Ramos (cell line): ENCODE measurements around the gene DDX49.
"Not testable (repeated sequence)": the region's sequence is repeated elsewhere in the genome, so short reads cannot be mapped to it uniquely, and the experiment has no call there.

ENCODE experiments used
- in situ Hi-C: fragments of 300-500 bp; cut with MboI; formaldehyde crosslinking; loops from one replicate; pipeline ENCODE4 v1.14.3; 2022; ENCODE audit warnings: low sequenced_read_pairs; ENCODE audit not compliant: unreplicated experiment

The DDX49 gene

DNA sequence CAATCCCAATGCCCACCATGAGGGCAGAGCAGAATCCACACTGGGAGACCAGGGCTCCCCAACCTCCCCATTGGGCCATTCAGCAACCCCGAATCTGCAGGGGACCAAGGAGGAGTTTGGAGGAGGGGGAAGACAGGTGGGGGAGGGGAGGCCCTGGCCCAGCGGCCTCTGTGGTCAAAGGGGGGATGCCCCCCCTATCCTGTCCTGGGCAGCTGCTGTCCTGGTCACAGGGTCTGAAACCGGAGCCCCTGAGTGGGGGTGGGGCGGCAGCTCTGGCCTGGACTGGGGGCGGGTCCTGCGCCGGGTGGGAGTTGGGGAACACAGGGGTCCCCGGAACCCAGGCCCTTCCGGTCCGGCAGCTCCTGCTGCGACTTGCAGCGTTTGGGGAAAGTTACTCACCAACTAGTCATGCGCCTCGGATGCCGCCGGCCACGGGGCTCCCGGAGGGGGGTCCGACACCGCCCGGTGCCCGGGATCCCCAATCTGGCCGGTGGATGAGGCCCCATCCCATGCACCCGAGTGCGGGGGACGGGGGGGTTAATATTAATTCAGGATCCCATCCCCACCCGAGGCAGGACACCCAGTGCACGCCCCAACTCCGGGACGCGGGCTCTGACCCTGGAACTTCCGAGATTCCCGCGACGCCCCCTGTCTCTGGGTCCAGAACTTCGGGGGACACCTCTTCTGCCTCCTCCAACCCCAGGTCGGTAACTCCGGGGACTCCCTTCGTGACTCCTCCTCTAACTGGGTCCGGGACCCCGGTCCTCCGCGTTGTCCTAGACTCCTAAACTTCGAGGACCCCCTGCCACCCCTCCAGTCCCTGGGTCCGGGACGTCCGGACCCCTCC, 20.6 kb downstream of the DDX49 start:
- in situ Hi-C loops, result no loop called here

DNA sequence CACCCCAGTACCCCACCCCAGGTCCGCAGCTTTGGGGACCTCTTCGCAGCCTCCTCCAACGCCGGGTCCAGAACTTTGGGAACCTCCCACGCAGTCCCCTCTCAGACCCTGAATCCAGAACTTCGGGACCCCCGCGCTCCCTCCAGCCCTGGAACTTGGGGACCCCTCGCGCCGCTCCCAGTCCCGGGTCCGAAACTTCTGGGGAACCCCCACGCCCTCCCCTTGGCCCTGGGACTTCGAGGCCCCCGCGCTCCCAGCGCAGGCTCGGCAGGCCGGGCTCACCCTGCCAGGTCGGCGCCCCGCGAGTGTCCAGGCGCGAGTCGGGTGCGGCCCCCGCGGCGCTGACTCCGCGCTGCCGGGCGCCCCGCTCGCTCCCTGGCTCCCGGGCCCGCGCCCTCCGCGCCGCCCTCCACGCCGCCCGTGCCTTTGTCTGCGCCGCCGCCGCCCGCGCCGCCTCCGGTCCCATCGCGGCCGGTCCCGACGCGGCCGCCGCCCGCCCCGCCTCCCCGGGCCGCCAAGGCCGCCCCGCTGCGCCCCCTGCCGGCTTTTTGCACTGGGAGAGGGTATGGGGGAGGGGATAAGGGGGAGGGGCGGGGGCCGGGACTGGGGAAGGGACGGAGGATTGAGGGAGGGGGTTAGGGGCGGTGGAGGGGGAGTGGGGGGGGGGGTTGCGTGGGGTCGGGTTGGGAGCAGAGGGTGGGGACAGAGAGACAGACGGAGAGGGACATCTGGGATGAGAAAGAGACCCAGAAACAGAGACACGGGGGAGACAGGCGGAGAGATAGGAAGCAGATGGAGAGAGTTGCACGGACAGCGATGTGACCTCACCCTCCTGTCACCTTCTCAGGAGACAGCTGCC, 21.5 kb downstream of the DDX49 start, which contains the start of gene HOMER3:
Gene HOMER3 (minus strand): TSS at position 449 of the 859 bp plus-strand sequence. CDS start 2,235 bp downstream, outside the sequence.
- in situ Hi-C loops, result no loop called here

- in situ Hi-C loops, result no loop called here
These were observed 22.3 kb downstream of the DDX49 start for GRCh38 chr19:18941628-18942354.

- in situ Hi-C loops, result no loop called here
These were observed 23.2 kb downstream of the DDX49 start for GRCh38 chr19:18942692-18943091.

DNA sequence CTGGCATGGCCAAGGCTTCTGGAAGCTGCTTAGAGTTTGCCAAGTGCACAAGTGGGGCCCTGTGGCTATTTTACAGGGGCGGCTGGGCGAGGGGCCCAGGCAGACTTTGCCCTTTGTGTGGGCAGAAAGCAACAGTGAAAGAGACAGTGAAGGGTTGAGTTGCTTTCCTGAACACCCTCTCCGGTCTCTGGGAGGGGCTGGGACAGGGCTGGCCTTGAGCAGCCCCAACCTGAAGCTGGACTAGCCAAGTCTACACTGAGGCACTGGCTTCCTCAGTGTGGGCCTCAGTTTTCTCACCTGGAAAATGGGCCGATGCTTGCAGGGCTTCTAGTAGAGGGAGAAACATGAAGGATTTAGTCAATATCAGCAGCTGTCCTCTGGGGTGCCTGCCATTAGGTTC, 23.9 kb downstream of the DDX49 start:
- in situ Hi-C loops, result no loop called here

DNA sequence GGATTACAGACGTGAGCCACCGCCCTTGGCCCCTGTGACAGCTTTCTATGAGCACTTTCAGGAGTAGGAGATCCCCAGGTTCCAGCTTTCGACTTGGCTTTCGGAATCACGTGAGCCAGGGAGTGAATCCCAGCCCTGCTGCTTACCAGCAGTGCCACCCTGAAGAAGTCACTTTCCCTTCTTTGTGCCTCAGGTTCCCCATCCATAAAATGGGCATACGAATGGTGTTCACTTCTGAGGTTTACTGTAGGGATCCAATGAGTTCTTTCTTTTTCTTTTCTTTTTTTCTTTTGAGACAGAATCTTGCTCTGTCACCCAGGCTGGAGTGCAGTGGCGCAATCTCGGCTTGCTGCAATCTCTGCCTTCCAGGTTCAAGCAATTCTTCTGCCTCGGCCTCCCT, 25.8 kb downstream of the DDX49 start:
- in situ Hi-C loops, result no loop called here

GRCh38 chr19:18946335-18946734, 26.8 kb downstream of the DDX49 start:
- in situ Hi-C loops, result no loop called here

- in situ Hi-C loops, result no loop called here
These were observed 27.4 kb downstream of the DDX49 start for GRCh38 chr19:18946918-18947317.

DNA sequence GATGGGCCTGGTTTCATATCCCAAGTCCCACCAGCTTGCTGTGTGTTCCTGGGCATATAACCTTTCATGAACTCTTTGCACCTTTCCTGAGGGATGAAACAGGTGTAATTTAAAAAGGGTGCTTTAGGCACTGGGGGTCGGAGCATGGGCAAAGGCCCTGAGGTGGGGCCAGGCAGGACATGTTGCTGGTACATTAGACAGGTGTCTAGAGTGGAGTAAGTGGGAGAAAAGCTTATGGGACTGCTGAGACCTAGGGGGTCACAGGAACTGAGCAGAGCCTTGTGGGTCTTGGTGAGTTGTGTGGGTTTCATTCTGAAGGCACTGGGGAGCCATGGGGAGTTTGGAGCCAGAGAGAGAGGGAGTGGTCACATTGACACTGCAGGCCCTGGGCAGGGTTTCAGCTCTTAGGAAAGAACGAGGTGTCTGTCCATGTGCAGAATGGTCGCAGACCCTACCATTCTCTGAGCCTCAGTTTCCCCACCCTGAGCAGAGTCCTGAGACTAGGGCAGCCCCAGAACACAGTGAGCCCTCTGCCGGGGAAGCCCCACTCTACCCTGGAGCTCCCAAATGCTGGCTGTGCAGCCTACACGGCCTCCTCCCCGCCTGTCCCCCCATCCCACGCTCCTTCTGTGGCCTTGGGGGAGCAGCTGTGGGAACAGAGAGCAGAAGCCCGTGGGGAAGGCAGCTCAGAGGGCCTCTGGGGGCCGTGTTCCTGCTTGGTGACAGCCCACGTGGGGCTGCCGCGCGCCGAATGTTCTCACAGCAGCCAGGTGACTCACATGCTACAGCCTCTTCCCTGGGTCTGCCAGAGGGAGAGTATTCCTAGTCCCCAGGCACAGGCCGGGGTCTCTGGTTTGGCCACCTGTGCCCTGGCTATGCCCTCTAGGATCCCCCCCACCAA, 28.8 kb downstream of the DDX49 start:
- in situ Hi-C loops, result no loop called here

DNA sequence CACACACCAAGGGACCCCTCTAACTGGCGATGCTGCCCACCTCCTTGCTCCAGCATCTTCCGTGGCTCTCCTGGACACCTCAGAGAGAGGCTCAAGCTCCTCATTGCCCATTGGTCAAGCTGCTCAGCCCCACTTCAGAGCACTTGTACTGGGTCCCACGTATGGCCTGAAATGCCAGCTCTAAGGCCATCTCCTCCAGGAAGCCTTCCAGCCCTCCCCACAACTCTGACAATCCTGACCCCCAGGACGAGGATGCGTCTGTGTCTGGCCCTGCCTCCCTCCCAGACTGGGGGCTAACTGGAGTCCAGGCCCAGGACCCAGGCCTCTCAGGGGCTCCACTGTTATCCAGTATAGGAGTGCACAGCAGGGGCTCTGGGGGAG, 29.5 kb downstream of the DDX49 start:
- in situ Hi-C loops, result no loop called here

- in situ Hi-C loops, result no loop called here
These were observed 30.3 kb downstream of the DDX49 start for GRCh38 chr19:18949858-18950257.

DNA sequence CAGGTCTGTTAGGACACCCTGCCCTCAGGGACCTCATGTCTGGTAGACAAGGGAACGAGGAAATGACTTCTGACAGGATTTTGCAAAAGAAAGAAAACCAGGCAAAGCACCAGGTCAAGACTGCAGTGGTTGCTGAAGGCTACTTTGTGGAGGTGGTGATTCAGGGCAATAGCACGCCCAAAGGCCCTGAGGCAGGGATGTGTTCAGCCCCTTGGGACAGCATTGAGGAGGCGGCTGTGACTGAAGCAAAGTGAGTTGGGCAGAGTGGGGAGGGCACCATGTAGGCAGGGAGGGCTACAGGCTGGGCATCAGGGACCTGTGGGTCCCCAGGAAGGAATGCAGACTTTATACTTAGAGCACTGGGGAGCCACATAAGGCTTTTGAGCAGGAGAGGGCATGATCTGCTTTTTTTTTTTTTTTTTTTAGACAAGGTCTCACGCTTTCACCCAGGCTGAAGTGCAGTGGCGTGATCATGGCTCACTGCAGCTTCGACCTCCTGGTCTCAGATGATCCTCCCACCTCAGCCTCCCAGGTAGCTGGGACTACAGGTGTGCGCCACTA, 32.3 kb downstream of the DDX49 start:
- in situ Hi-C loops, result no loop called here

GRCh38 chr19:18952364-18953003, 33.0 kb downstream of the DDX49 start:
- in situ Hi-C loops, result not testable (repeated sequence)

- in situ Hi-C loops, result no loop called here
These were observed 34.6 kb downstream of the DDX49 start for GRCh38 chr19:18954094-18954493.

GRCh38 chr19:18955042-18955441, 35.5 kb downstream of the DDX49 start:
- in situ Hi-C loops, result no loop called here

- in situ Hi-C loops, result no loop called here
These were observed 40.9 kb downstream of the DDX49 start for GRCh38 chr19:18960370-18960769.

DNA sequence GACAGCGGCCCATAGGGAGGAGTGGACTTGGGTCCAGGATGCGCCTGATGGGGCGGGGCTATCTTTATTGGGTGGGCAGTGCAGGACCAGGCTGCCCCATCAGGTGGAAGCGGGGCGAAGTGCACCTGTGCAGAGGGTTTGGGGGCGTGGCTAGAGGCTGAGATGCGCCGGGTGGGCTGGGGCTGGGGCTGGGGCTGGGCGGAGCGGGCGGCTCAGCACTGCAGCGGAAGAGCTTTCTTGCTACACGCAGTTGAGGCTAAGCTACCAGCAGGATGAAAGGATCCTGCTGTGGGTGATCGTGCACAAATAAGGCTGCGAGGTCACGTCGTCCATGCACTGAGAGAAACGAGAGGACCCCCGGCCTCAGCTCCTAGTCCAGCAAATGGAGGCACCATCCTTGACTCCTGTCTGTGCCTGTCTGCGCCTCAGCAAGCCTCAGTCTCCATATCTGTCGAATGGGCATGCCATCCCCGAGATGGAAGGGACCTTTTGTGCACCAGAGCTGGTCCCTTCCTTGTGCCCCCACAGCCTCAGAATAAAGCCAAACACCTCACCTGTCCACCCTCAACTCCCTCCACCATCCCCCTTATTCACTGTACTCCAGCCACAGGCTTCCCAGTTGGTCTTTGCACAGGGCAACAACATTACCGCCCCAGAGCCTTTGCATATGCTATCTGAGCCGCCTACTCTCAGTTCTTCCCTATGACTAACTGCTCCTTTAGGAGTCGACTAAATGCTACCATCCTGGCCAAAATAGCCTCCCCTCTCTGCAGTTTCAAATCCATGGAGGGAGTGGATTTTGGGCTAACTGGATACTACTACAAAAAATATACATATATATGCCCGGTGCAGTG, 42.5 kb downstream of the DDX49 start:
- in situ Hi-C loops, result no loop called here

GRCh38 chr19:18964121-18964520, 44.6 kb downstream of the DDX49 start:
- in situ Hi-C loops, result no loop called here
